Left lung (tissue), 10 donors: ENCODE data around the gene EXOC5. TPM values are rescaled to one million over a fixed set of nuclear protein-coding genes. Genes with fewer than 3 reads are reported as not detected.

ENCODE experiments used
- ATAC-seq: fragments of 200-7000 bp; cut with Tn5 transposase; one replicate; pipeline ENCODE4 v1.9.1; 2020; ENCODE audit warnings: moderate library complexity
- DNase-seq, 4 donors: peaks; one replicate each; pipeline ENCODE4 v3.0.0-alpha.2; 2013 to 2020
- H3K27ac ChIP-seq, 2 donors: fragments of 200-600 bp; sonication (generic) in 1 of 2; one replicate each; pipeline versions ENCODE4 v1.5.0 to v1.8.0; 2020 to 2021
- H3K27me3 ChIP-seq, 2 donors: fragments of 200-600 bp; sonication (generic) in 1 of 2; one replicate each; pipeline versions ENCODE4 v1.5.0 to v1.8.0; 2020 to 2021
- H3K36me3 ChIP-seq, 2 donors: fragments of 200-600 bp; sonication (generic) in 1 of 2; one replicate each; pipeline versions ENCODE4 v1.5.0 to v1.8.0; 2020 to 2021
- H3K4me1 ChIP-seq, 2 donors: fragments of 200-600 bp; one replicate each; pipeline ENCODE4 v1.8.0; 2021
- H3K4me3 ChIP-seq, 2 donors: fragments of 200-600 bp; sonication (generic) in 1 of 2; one replicate each; pipeline versions ENCODE4 v1.5.0 to v1.8.0; 2020 to 2021; ENCODE audit warnings: mild to moderate bottlenecking in 1 of 2
- H3K9me3 ChIP-seq, 2 donors: fragments of 200-600 bp; sonication (generic) in 1 of 2; one replicate each; pipeline versions ENCODE4 v1.5.0 to v1.8.0; 2020 to 2021
- intact Hi-C, 2 donors: fragments of 100-400 bp; cut with DNase I; formaldehyde crosslinking; loops; one replicate each; pipeline versions ENCODE4 v1.11.2 to v1.14.2; 2022
- polyA plus RNA-seq, 6 donors: library from polyadenylated mRNA; unstranded; fragments of 120-200 nt; gene quantifications; one replicate each; pipeline ENCODE4 v1.2.1, GENCODE V29; 2013; ENCODE audit not compliant: insufficient read length in 6 of 6
- total RNA-seq, 2 donors: library from RNA; stranded (reverse); fragmentation: NEBNext Ultra II Directional; extraction: Animal tissue kit (Norgen Biotek cat#: 25700); gene quantifications; one replicate each; pipeline ENCODE4 v1.2.1, GENCODE V29; 2021
- TF ChIP-seq, protein P1 (sequence below), 2 donors: fragments of 200-600 bp; sonication (generic) in 1 of 2; IDR thresholded peaks; one replicate each; pipeline versions ENCODE4 v1.5.0 to v1.8.0; 2021; ENCODE audit warnings: antibody characterized with exemption in 2 of 2
- donor health status: DM: no; HTN: yes; CAD: no.
- donor health status: DM: no; HTN: no; CAD: no.

Gene EXOC5
- total and polyA plus RNA-seq, 8 donors: 59.5 to 81.7 (median 75.9) TPM

DNA sequence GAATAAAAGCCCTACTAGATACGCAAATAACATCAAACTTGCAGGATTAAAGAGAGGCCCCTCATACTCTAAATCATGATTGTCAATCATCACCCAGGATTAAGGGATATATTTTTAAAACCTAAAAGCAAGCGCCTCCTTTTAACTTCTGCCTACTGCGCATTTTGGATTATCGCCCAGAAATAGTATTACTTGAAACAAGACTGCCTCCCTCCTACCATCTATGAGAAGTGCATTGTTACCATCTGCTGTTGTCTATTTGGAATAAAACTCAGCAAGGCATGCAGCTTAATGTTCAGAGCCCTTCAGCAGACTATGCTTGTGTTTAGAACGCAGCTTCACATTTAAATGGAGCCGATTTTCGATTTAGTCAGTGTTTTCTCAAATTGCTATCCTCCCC lies 79.6 kb downstream of the EXOC5 start:
- Histone ChIP-seq H3K27me3 (peaks cover 0 to 4% of the 10 kb centered on the region in 2 donors), H3K9me3 (no peaks in the 10 kb centered on the region), H3K27ac (no peak overlapping the region), H3K36me3 (no peaks in the 10 kb centered on the region), H3K4me3 (no peak overlapping the region), H3K4me1 (no peaks in the 10 kb centered on the region)
- peak; percentile 25 for ATAC-seq
- TF ChIP-seq, protein P1, sequence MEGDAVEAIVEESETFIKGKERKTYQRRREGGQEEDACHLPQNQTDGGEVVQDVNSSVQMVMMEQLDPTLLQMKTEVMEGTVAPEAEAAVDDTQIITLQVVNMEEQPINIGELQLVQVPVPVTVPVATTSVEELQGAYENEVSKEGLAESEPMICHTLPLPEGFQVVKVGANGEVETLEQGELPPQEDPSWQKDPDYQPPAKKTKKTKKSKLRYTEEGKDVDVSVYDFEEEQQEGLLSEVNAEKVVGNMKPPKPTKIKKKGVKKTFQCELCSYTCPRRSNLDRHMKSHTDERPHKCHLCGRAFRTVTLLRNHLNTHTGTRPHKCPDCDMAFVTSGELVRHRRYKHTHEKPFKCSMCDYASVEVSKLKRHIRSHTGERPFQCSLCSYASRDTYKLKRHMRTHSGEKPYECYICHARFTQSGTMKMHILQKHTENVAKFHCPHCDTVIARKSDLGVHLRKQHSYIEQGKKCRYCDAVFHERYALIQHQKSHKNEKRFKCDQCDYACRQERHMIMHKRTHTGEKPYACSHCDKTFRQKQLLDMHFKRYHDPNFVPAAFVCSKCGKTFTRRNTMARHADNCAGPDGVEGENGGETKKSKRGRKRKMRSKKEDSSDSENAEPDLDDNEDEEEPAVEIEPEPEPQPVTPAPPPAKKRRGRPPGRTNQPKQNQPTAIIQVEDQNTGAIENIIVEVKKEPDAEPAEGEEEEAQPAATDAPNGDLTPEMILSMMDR (IDR thresholded peaks at IDR 0.05): no peak
- intact Hi-C loops: no loop called here
- peak in 1 of 4 donors; percentile 35 for DNase-seq

DNA sequence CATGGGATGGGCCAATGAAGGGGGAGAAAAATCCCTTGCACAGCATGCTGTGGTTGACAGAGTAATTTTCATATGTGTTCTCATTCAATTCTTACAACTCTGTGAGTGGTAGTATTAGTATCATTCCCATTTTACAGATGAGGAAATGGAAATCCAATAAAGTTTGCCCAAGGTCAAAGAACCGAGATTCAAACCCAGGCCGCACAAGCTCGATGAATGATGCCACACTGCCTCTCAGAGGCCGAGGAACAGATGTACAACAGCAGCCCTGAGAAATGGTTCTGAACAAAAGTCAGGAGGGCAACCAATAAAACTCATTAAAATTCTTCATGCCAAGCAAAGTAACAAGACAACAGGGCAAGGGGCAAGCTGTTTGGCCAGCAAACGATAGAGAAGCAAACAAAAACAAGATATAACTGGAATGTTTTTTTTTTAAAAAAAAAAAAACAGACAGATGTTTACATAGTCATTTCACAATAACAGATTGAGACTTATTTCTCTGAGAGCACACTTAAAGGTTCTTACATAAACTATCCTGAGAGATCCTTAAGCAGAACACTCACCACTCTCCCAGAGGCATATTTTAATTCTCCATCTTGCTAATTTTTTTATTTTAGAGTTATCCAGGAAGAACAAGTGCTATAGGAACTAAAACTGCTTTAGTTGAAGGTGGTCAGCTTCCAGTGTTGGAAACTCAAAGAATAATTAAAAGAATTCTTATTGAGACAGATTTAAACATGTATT lies 85.8 kb downstream of the EXOC5 start:
- DNase-seq: peak in 1 of 4 donors; percentile 13
- TF ChIP-seq, protein P1 (IDR thresholded peaks at IDR 0.05): no peak
- no peaks in the 10 kb centered on the region for H3K36me3 ChIP-seq
- ATAC-seq: peak; percentile 85
- H3K27me3 ChIP-seq: peaks cover 0 to 10% of the 10 kb centered on the region in 2 donors
- intact Hi-C loops: no loop called here
- H3K9me3 ChIP-seq: no peaks in the 10 kb centered on the region
- no peak overlapping the region for H3K27ac ChIP-seq
- no peak overlapping the region for H3K4me3 ChIP-seq
- H3K4me1 ChIP-seq: no peaks in the 10 kb centered on the region

DNA sequence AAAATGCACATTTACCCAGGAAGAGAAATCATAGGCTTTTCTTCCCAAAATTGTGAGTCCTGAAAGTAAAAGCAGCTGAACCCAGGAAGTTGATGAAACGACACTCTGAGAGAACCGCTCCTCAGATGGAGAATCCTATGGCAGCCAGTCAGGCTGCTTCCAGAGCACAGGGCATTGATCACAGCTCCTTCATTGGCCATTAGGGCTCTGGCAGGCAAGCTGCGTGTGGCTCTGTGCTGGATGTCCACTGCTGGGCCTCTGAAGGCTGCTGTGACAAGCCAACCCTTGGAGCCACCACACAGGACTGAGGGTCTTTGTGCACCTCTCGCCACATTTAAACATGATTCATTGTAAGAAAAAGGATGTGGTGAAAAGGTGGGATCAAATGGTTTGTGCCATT lies 89.4 kb downstream of the EXOC5 start:
- Histone ChIP-seq H3K27ac (no peak overlapping the region), H3K4me1 (no peaks in the 10 kb centered on the region), H3K27me3 (peaks cover 0 to 16% of the 10 kb centered on the region in 2 donors), H3K36me3 (no peaks in the 10 kb centered on the region), H3K9me3 (no peaks in the 10 kb centered on the region), H3K4me3 (no peak overlapping the region)
- DNase-seq: no peak
- intact Hi-C loops: no loop called here
- TF ChIP-seq, protein P1 (IDR thresholded peaks at IDR 0.05): no peak
- ATAC-seq: no peak

DNA sequence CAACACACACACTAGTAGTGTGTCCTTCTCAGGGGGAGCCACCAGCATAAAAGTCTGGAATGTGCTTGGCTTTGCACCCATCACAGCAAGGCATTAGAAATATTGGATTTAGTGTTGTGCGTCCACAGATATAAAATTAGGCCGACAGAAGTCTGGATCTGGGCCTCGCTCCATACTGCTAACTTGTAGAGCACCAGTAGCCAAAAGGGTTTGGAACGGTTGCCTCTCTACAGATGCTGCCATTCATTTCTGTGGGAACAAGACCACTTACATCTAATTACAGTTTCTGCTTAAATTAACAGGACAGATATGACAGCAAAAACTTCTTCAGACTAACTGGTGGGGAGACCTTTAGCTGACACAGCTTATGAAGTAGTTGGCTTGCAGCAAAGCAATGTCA lies 94.2 kb downstream of the EXOC5 start:
- Histone ChIP-seq H3K27ac (no peak overlapping the region), H3K27me3 (peaks cover 0 to 6% of the 10 kb centered on the region in 2 donors), H3K9me3 (no peaks in the 10 kb centered on the region), H3K36me3 (no peaks in the 10 kb centered on the region), H3K4me1 (no peaks in the 10 kb centered on the region), H3K4me3 (no peak overlapping the region)
- TF ChIP-seq, protein P1 (IDR thresholded peaks at IDR 0.05): no peak
- intact Hi-C loops: no loop called here
- ATAC-seq: no peak
- DNase-seq: no peak

DNA sequence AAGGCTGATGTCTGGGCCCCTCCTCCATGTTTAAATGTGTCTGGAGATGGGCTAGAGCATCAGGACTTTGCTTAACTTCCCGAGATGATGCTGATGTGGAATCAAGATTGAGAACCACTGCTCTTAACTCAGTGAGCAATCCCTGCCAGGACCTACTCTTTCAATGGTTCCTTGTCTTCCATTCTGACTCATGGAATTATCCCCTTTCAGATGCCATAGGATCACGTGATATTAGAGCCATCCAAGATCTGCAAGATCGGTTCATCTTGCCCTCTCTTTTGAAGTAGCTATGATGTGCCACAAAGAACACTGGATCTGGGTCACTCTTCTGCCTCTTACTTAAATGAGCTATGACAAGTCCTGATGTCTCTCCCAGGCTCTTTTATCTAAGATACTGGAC lies 96.8 kb downstream of the EXOC5 start:
- no peaks in the 10 kb centered on the region for H3K4me1 ChIP-seq
- no peak overlapping the region for H3K27ac ChIP-seq
- no peak for DNase-seq
- intact Hi-C loops: no loop called here
- TF ChIP-seq, protein P1 (IDR thresholded peaks at IDR 0.05): no peak
- no peak overlapping the region for H3K4me3 ChIP-seq
- H3K36me3 ChIP-seq: no peaks in the 10 kb centered on the region
- peaks cover 0 to 6% of the 10 kb centered on the region in 2 donors for H3K27me3 ChIP-seq
- no peak for ATAC-seq
- H3K9me3 ChIP-seq: no peaks in the 10 kb centered on the region
